ENCODE results near the gene SLC25A12.

Gene SLC25A12

DNA sequence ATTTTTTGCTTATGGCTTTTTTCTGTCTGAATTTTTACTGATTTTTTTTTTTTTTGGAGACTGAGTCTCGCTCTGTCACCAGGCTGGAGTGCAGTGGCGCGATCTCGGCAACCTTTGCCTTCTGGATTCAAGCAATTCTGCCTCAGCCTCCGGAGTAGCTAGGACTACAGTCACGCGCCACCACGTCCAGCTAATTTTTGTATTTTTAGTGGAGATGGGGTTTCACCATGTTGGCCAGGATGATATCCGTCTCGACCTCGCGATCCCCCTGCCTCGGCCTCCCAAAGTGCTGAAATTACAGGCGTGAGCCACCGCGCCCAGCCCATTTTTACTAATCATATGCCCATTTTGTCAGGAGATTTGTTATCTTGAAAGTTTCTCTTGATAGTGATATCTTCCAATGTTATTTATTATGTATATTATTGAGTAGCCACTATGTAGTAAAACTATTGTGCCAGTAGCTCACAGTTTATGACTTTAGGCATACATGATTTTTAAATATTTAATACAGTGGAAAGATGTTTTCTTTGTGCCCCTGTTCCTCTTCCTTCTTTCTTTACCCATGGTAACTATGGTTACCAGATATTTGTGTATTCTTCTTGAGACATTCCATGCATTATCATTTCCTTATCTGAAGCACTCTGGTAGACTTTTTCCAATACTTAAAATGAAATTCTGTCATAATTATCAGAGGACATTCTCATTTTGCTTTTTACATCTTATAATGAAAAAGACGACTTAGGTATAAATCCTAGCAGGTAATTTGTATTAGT, 30.3 kb upstream of the SLC25A12 start:
- TF ChIP-seq ISL1 (CRISPR knock-in tag; IDR thresholded peaks at IDR 0.05) (no peak), GLIS3 (CRISPR knock-in tag; IDR thresholded peaks at IDR 0.05) (no peak), POU6F1 (CRISPR knock-in tag; IDR thresholded peaks at IDR 0.05; ENCODE audit: borderline replicate concordance, low read depth) (no peak), TSHZ2 (CRISPR knock-in tag; IDR thresholded peaks at IDR 0.05) (no peak), RARB (CRISPR knock-in tag; IDR thresholded peaks at IDR 0.05) (no peak), ZFP3 (CRISPR knock-in tag; IDR thresholded peaks at IDR 0.05) (no peak), ESRRG (CRISPR knock-in tag; IDR thresholded peaks at IDR 0.05) (no peak), TCF4 (CRISPR knock-in tag; IDR thresholded peaks at IDR 0.05; ENCODE audit: borderline replicate concordance) (no peak), ARNTL (CRISPR knock-in tag; IDR thresholded peaks at IDR 0.05; ENCODE audit: borderline replicate concordance, low read depth) (no peak), PPARA (CRISPR knock-in tag; IDR thresholded peaks at IDR 0.05; ENCODE audit: borderline replicate concordance) (no peak), ZNF565 (CRISPR knock-in tag; conservative IDR thresholded peaks at IDR 0.05; ENCODE audit: low read depth) (no peak), ZNF8 (CRISPR knock-in tag; IDR thresholded peaks at IDR 0.05) (no peak), OSR1 (CRISPR knock-in tag; IDR thresholded peaks at IDR 0.05) (no peak)
- TF ChIP-seq, protein P1, sequence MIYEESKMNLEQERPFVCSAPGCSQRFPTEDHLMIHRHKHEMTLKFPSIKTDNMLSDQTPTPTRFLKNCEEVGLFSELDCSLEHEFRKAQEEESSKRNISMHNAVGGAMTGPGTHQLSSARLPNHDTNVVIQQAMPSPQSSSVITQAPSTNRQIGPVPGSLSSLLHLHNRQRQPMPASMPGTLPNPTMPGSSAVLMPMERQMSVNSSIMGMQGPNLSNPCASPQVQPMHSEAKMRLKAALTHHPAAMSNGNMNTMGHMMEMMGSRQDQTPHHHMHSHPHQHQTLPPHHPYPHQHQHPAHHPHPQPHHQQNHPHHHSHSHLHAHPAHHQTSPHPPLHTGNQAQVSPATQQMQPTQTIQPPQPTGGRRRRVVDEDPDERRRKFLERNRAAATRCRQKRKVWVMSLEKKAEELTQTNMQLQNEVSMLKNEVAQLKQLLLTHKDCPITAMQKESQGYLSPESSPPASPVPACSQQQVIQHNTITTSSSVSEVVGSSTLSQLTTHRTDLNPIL (CRISPR knock-in tag; IDR thresholded peaks at IDR 0.05; ENCODE audit: low read depth) = no peak
- TF ChIP-seq, protein P2, sequence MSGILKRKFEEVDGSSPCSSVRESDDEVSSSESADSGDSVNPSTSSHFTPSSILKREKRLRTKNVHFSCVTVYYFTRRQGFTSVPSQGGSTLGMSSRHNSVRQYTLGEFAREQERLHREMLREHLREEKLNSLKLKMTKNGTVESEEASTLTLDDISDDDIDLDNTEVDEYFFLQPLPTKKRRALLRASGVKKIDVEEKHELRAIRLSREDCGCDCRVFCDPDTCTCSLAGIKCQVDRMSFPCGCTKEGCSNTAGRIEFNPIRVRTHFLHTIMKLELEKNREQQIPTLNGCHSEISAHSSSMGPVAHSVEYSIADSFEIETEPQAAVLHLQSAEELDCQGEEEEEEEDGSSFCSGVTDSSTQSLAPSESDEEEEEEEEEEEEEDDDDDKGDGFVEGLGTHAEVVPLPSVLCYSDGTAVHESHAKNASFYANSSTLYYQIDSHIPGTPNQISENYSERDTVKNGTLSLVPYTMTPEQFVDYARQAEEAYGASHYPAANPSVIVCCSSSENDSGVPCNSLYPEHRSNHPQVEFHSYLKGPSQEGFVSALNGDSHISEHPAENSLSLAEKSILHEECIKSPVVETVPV (CRISPR knock-in tag; IDR thresholded peaks at IDR 0.05) = no peak
- no peak for ATAC-seq

- ATAC-seq = peak; percentile 73
- TF ChIP-seq SNAI2 (CRISPR knock-in tag; IDR thresholded peaks at IDR 0.05) (no peak), ARNTL (CRISPR knock-in tag; IDR thresholded peaks at IDR 0.05; ENCODE audit: borderline replicate concordance, low read depth) (no peak), ZFP30 (CRISPR knock-in tag; IDR thresholded peaks at IDR 0.05) (no peak), CSDC2 (CRISPR knock-in tag; IDR thresholded peaks at IDR 0.05) (no peak), TCF4 (CRISPR knock-in tag; IDR thresholded peaks at IDR 0.05; ENCODE audit: borderline replicate concordance) (no peak), TSHZ2 (CRISPR knock-in tag; IDR thresholded peaks at IDR 0.05) (no peak), ZC3H10 (CRISPR knock-in tag; IDR thresholded peaks at IDR 0.05) (no peak), ESRRG (CRISPR knock-in tag; IDR thresholded peaks at IDR 0.05) (no peak), GLIS3 (CRISPR knock-in tag; IDR thresholded peaks at IDR 0.05) (no peak), ZNF70 (CRISPR knock-in tag; IDR thresholded peaks at IDR 0.05) (no peak), RARB (CRISPR knock-in tag; IDR thresholded peaks at IDR 0.05) (no peak), ISL1 (CRISPR knock-in tag; IDR thresholded peaks at IDR 0.05) (no peak), PPARA (CRISPR knock-in tag; IDR thresholded peaks at IDR 0.05; ENCODE audit: borderline replicate concordance) (no peak), PATZ1 (CRISPR knock-in tag; IDR thresholded peaks at IDR 0.05; ENCODE audit: borderline replicate concordance) (no peak), ZNF565 (CRISPR knock-in tag; conservative IDR thresholded peaks at IDR 0.05; ENCODE audit: low read depth) (no peak)
- TF ChIP-seq, protein P2 (CRISPR knock-in tag; IDR thresholded peaks at IDR 0.05) = no peak
- TF ChIP-seq, protein P1 (CRISPR knock-in tag; IDR thresholded peaks at IDR 0.05; ENCODE audit: low read depth) = no peak
Measured at GRCh38 chr2:171923206-171923605, 29.2 kb upstream of the SLC25A12 start.

Data from SK-N-SH treated with all-trans-retinoic acid at 6 μM for 48 hours (cell line).